GM23338 (cell line): ENCODE results near the gene PRKAR1B. TPM values are rescaled to one million over a fixed set of nuclear protein-coding genes. Genes with fewer than 3 reads are reported as not detected.

ENCODE experiments used
- ATAC-seq: fragments of 200-7000 bp; cut with Tn5 transposase; 3 replicates; pipeline ENCODE4 v1.9.1; 2020
- DNase-seq: peaks from one replicate; pipeline ENCODE4 v3.0.0-alpha.2; 2015; ENCODE audit warnings: low spot score
- H2AFZ ChIP-seq: fragments of 200-600 bp; sonication (generic); 2 replicates; pipeline ENCODE4 v1.8.0; 2016; ENCODE audit warnings: antibody characterized with exemption, mild to moderate bottlenecking, moderate library complexity
- H3F3A ChIP-seq: fragments of 200-600 bp; sonication (generic); replicated peaks from 2 replicates; pipeline ENCODE4 v1.8.0; 2017; ENCODE audit warnings: antibody characterized with exemption, mixed run types, low read depth
- H3K27ac ChIP-seq: fragments of 200-600 bp; sonication (generic); 2 replicates; pipeline ENCODE4 v1.6.1; 2016; ENCODE audit warnings: low read depth
- H3K27me3 ChIP-seq: fragments of 200-600 bp; sonication (generic); 2 replicates; pipeline ENCODE4 v1.8.0; 2016; ENCODE audit warnings: mild to moderate bottlenecking, mixed run types, moderate library complexity; ENCODE audit not compliant: insufficient read depth
- H3K36me3 ChIP-seq: fragments of 200-600 bp; sonication (generic); 2 replicates; pipeline ENCODE4 v1.8.0; 2016; ENCODE audit warnings: mild to moderate bottlenecking; ENCODE audit not compliant: insufficient read depth
- H3K4me1 ChIP-seq: fragments of 200-600 bp; sonication (generic); 2 replicates; pipeline ENCODE4 v1.8.0; 2016; ENCODE audit warnings: mild to moderate bottlenecking, moderate library complexity; ENCODE audit not compliant: insufficient read depth
- H3K4me2 ChIP-seq: fragments of 200-600 bp; sonication (generic); 2 replicates; pipeline ENCODE4 v1.7.1; 2017; ENCODE audit warnings: mixed run types
- H3K4me3 ChIP-seq: fragments of 200-600 bp; sonication (generic); 2 replicates; pipeline ENCODE4 v1.6.1; 2016; ENCODE audit warnings: mixed run types
- H3K79me2 ChIP-seq: fragments of 200-600 bp; sonication (generic); replicated peaks from 2 replicates; pipeline ENCODE4 v1.8.0; 2017; ENCODE audit warnings: mild to moderate bottlenecking; ENCODE audit not compliant: insufficient read depth
- H3K9me2 ChIP-seq: fragments of 200-600 bp; sonication (generic); 2 replicates; pipeline ENCODE4 v1.8.0; 2017; ENCODE audit not compliant: insufficient read depth
- H4K20me1 ChIP-seq: fragments of 200-600 bp; sonication (generic); replicated peaks from 2 replicates; pipeline ENCODE4 v1.8.0; 2017; ENCODE audit warnings: mild to moderate bottlenecking; ENCODE audit not compliant: insufficient read depth
- H3K27ac Mint-ChIP-seq: 2 replicates; pipeline ENCODE4 v1.8.0; 2020; ENCODE audit warnings: inconsistent platforms, mild to moderate bottlenecking, moderate library complexity, mixed read lengths
- H3K27me3 Mint-ChIP-seq: 3 replicates; pipeline ENCODE4 v1.8.0; 2022; ENCODE audit warnings: low read depth, mild to moderate bottlenecking, moderate library complexity, mixed read lengths, inconsistent platforms; ENCODE audit not compliant: insufficient read depth, poor library complexity
- H3K36me3 Mint-ChIP-seq: 3 replicates; pipeline ENCODE4 v1.8.0; 2021; ENCODE audit warnings: low read depth, mild to moderate bottlenecking, inconsistent platforms, moderate library complexity, mixed read lengths
- H3K4me1 Mint-ChIP-seq: 3 replicates; pipeline ENCODE4 v1.8.0; 2020; ENCODE audit warnings: mild to moderate bottlenecking, inconsistent platforms, mixed read lengths
- H3K4me3 Mint-ChIP-seq: 3 replicates; pipeline ENCODE4 v1.8.0; 2021; ENCODE audit warnings: moderate library complexity, mild to moderate bottlenecking, inconsistent platforms, mixed read lengths
- H3K9me3 Mint-ChIP-seq: 3 replicates; pipeline ENCODE4 v1.8.0; 2020; ENCODE audit warnings: moderate library complexity, mild to moderate bottlenecking, inconsistent platforms, mixed read lengths
- CTCF ChIP-seq, 2 experiments: fragments of 200-600 bp in 1 of 2; sonication (generic) in 1 of 2; conservative IDR thresholded peaks; 2 replicates each; pipeline versions ENCODE4 v1.5.1 to v1.6.1; 2016 to 2017; ENCODE audit warnings: antibody characterized with exemption in 2 of 2, low read depth in 2 of 2, mild to moderate bottlenecking in 2 of 2, moderate library complexity in 1 of 2
- ETS1 ChIP-seq: IDR thresholded peaks from 2 replicates; pipeline ENCODE4 v1.6.1; 2016; ENCODE audit warnings: antibody characterized with exemption
- EZH2phosphoT487 ChIP-seq: fragments of 200-600 bp; sonication (generic); IDR thresholded peaks from one replicate; pipeline ENCODE4 v1.8.1; 2018; ENCODE audit warnings: antibody characterized with exemption; ENCODE audit not compliant: unreplicated experiment
- JUNB ChIP-seq: IDR thresholded peaks from one replicate; pipeline ENCODE4 v1.6.1; 2016; ENCODE audit warnings: antibody characterized with exemption; ENCODE audit not compliant: unreplicated experiment
- NANOG ChIP-seq: IDR thresholded peaks from 2 replicates; pipeline ENCODE4 v1.6.1; 2016; ENCODE audit warnings: antibody characterized with exemption, borderline replicate concordance
- POLR2AphosphoS5 ChIP-seq: IDR thresholded peaks from 2 replicates; pipeline ENCODE4 v1.6.1; 2016; ENCODE audit warnings: antibody characterized with exemption, low read depth
- REST ChIP-seq: IDR thresholded peaks from one replicate; pipeline ENCODE4 v1.6.1; 2018; ENCODE audit warnings: antibody characterized with exemption; ENCODE audit not compliant: unreplicated experiment
- STAT1 ChIP-seq: IDR thresholded peaks from one replicate; pipeline ENCODE4 v1.6.1; 2016; ENCODE audit warnings: antibody characterized with exemption; ENCODE audit not compliant: unreplicated experiment
- ZNF114 ChIP-seq: fragments of 250-450 bp; sonication (Bioruptor Pico); IDR thresholded peaks from 2 replicates; pipeline ENCODE4 v1.5.0; 2020; ENCODE audit warnings: mild to moderate bottlenecking, moderate library complexity
- ZNF331 ChIP-seq: fragments of 250-450 bp; sonication (Bioruptor Pico); IDR thresholded peaks from 2 replicates; pipeline ENCODE4 v1.5.0; 2020; ENCODE audit warnings: low read depth, mild to moderate bottlenecking, moderate library complexity
- polyA plus RNA-seq: library from polyadenylated mRNA; unstranded; fragments of >200 nt; fragmentation: Nextera tagmentation; extraction: Ambion mirVana; gene quantifications from 2 replicates; pipeline ENCODE4 v1.2.1, GENCODE V29; 2016
- total RNA-seq: library from RNA; depleted of rRNA; stranded (reverse); fragments of >200 nt; shearing (Covaris generic); gene quantifications from 2 replicates; pipeline ENCODE4 v1.2.3, GENCODE V29; 2014

The PRKAR1B gene
- total and polyA plus RNA-seq, 2 experiments from 2014 or later, result 35.7 to 36.7 TPM

GRCh38 chr7:707296-708000 is 19.6 kb downstream of the PRKAR1B start:
- no peaks in the 10 kb centered on the region for H3K27me3 ChIP-seq
- no peaks in the 10 kb centered on the region for H3K36me3 ChIP-seq
- H3K79me2 ChIP-seq, result peaks cover 62% of the 10 kb centered on the region
- no peak for ATAC-seq
- H4K20me1 ChIP-seq, result peaks cover 8% of the 10 kb centered on the region; the same call in 1 of the 2 replicates
- Mint-ChIP-seq H3K36me3 (peaks cover 51% of the 10 kb centered on the region), H3K27ac (no peak overlapping the region), H3K9me3 (peaks cover 14% of the 10 kb centered on the region), H3K27me3 (no peaks in the 10 kb centered on the region), H3K4me1 (peaks cover 7% of the 10 kb centered on the region), H3K4me3 (no peak overlapping the region)
- no peak for DNase-seq
- no peak overlapping the region for H3K27ac ChIP-seq
- H3K9me2 ChIP-seq, result no peaks in the 10 kb centered on the region
- H2AFZ ChIP-seq, result no peak overlapping the region
- no peak for TF ChIP-seq CTCF (conservative IDR thresholded peaks at IDR 0.05; ENCODE audit: low read depth in 2 of 2)
- TF ChIP-seq ZNF331 (CRISPR knock-in tag), result no peak
- TF ChIP-seq ZNF114 (CRISPR knock-in tag), result no peak
- TF ChIP-seq JUNB, result no peak
- no peak for TF ChIP-seq ETS1
- no peak for TF ChIP-seq EZH2phosphoT487
- TF ChIP-seq NANOG, result no peak
- no peak for TF ChIP-seq STAT1
- no peak for TF ChIP-seq POLR2AphosphoS5
- H3K4me2 ChIP-seq, result no peak overlapping the region
- no peaks in the 10 kb centered on the region; the same call in 1 of the 2 replicates for H3K4me1 ChIP-seq
- H3K4me3 ChIP-seq, result no peak overlapping the region
- H3F3A ChIP-seq, result no peaks in the 10 kb centered on the region

GRCh38 chr7:706721-707120 is 20.4 kb downstream of the PRKAR1B start:
- Mint-ChIP-seq H3K9me3 (peaks cover 14% of the 10 kb centered on the region), H3K36me3 (peaks cover 51% of the 10 kb centered on the region)
- ATAC-seq, result no peak; the same call in 2 of the 3 replicates

More at GRCh38 chr7:706721-707120, 20.4 kb downstream of the PRKAR1B start:
- H3F3A ChIP-seq, result no peaks in the 10 kb centered on the region
- Mint-ChIP-seq H3K27me3 (no peaks in the 10 kb centered on the region), H3K27ac (no peak overlapping the region), H3K4me3 (no peak overlapping the region), H3K4me1 (peaks cover 7% of the 10 kb centered on the region)
- H2AFZ ChIP-seq, result no peak overlapping the region
- no peak overlapping the region for H3K27ac ChIP-seq
- no peak overlapping the region for H3K4me3 ChIP-seq
- no peak overlapping the region for H3K4me2 ChIP-seq
- TF ChIP-seq ZNF331 (CRISPR knock-in tag), result no peak
- TF ChIP-seq REST, result no peak
- peaks cover 8% of the 10 kb centered on the region; the same call in 1 of the 2 replicates for H4K20me1 ChIP-seq
- no peaks in the 10 kb centered on the region for H3K9me2 ChIP-seq
- no peaks in the 10 kb centered on the region for H3K27me3 ChIP-seq
- peaks cover 70% of the 10 kb centered on the region for H3K79me2 ChIP-seq
- DNase-seq, result no peak
- no peaks in the 10 kb centered on the region for H3K36me3 ChIP-seq
- no peaks in the 10 kb centered on the region; the same call in 1 of the 2 replicates for H3K4me1 ChIP-seq
